Endodermal cell (in vitro differentiated cells): ENCODE results near the gene MAB21L4. TPM values are rescaled to one million over a fixed set of nuclear protein-coding genes. Genes with fewer than 3 reads are reported as not detected.

Experiments
- DNase-seq: peaks from one replicate; pipeline ENCODE4 v3.0.0-alpha.2; 2017
- H3K27ac ChIP-seq: 2 replicates; pipeline ENCODE4 v1.5.1; 2013; ENCODE audit warnings: mild to moderate bottlenecking, low read depth, low read length, moderate library complexity
- H3K27me3 ChIP-seq: 2 replicates; pipeline ENCODE4 v1.6.1; 2013; ENCODE audit warnings: mild to moderate bottlenecking, low read length, moderate library complexity; ENCODE audit not compliant: insufficient read depth, control insufficient read depth, poor library complexity, severe bottlenecking
- H3K36me3 ChIP-seq: 2 replicates; pipeline ENCODE4 v1.7.0; 2013; ENCODE audit warnings: mild to moderate bottlenecking, low read length, moderate library complexity; ENCODE audit not compliant: control insufficient read depth, insufficient read depth
- H3K4me1 ChIP-seq: one replicate; pipeline ENCODE4 v1.7.0; 2013; ENCODE audit warnings: low read length; ENCODE audit not compliant: control insufficient read depth, insufficient read depth
- H3K4me3 ChIP-seq: 2 replicates; pipeline ENCODE4 v1.5.1; 2013; ENCODE audit warnings: mild to moderate bottlenecking, low read length, moderate library complexity
- H3K9ac ChIP-seq: 2 replicates; pipeline ENCODE4 v1.6.1; 2013; ENCODE audit warnings: mild to moderate bottlenecking, low read length, moderate library complexity; ENCODE audit not compliant: poor library complexity, severe bottlenecking; ENCODE audit errors: extremely low read depth
- H3K9me3 ChIP-seq: 2 replicates; pipeline ENCODE4 v1.6.1; 2013; ENCODE audit warnings: mild to moderate bottlenecking, low read length, moderate library complexity; ENCODE audit not compliant: control insufficient read depth
- H3K27ac Mint-ChIP-seq: 2 replicates; pipeline ENCODE4 v1.8.0; 2020; ENCODE audit warnings: mixed read lengths
- H3K27me3 Mint-ChIP-seq: 2 replicates; pipeline ENCODE4 v1.8.0; 2021; ENCODE audit warnings: mild to moderate bottlenecking, mixed read lengths; ENCODE audit not compliant: insufficient read depth
- H3K36me3 Mint-ChIP-seq: 2 replicates; pipeline ENCODE4 v1.8.0; 2020; ENCODE audit warnings: low read depth, mixed read lengths
- H3K4me1 Mint-ChIP-seq: 2 replicates; pipeline ENCODE4 v1.8.0; 2020; ENCODE audit warnings: mixed read lengths
- H3K4me3 Mint-ChIP-seq: 2 replicates; pipeline ENCODE4 v1.8.0; 2020; ENCODE audit warnings: mild to moderate bottlenecking, moderate library complexity, mixed read lengths
- H3K9me3 Mint-ChIP-seq: 2 replicates; pipeline ENCODE4 v1.8.0; 2020; ENCODE audit warnings: mild to moderate bottlenecking, mixed read lengths
- CTCF ChIP-seq: fragments of 200-600 bp; sonication (generic); conservative IDR thresholded peaks from 2 replicates; pipeline ENCODE4 v1.5.0; 2021; ENCODE audit warnings: antibody characterized with exemption, mild to moderate bottlenecking
- WGBS, 2 experiments: methylation state at CpG; one replicate each; pipeline versions ENCODE4 v1.1.5 to v1.1.7; 2013; ENCODE audit warnings: missing lambda C conversion rate in 2 of 2, mixed read lengths in 1 of 2; ENCODE audit not compliant: insufficient coverage in 1 of 2, insufficient read length in 1 of 2; 5-methylcytosine and 5-hydroxymethylcytosine counted together
- total RNA-seq, 2 donors: library from RNA; stranded (reverse); fragmentation: NEBNext Ultra II Directional in 1 of 2; extraction: Animal tissue kit (Norgen Biotek cat#: 25700) in 1 of 2; gene quantifications; 2 replicates in 1 of 2; 3 replicates in 1 of 2; pipeline ENCODE4 v1.2.1, GENCODE V29; 2021

The MAB21L4 gene
- total RNA-seq, 2 donors from 2014 or later: 0.31 TPM; not detected in 1

DNA sequence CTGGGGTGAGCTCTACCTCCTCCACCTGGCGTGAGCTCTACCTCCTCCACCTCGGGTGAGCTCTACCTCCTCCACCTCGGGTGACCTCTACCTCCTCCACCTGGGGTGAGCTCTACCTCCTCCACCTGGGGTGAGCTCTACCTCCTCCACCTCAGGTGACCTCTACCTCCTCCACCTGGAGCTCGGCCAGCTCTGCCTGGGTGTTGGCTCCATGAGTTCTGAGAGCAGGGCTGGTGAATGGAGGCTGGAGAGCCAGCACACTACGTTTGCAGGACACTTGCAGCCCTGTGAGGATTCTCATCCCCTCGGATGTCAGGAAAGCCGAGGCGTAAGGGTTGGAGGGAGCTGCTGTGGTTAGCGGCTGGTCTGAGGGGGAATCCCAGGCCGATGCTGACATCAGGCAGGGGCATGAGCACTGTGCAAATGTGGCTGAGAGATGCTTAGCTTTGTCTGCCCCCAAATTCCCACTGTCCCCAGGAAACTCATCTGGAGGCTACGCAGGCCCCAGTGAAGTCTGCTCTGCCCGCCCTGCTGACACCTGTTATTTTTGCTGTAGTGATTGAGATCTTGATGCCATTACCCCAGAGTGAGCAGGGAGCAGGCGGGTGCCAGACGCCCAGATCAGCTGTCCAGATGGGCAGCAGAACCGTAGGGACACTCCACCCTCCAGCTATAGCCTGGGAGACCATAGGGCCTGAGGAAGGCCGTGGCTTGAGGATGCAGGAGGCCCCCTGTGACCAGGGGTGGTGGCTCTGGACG is 13.4 kb upstream of the MAB21L4 start:
- Histone ChIP-seq H3K9ac (no peak overlapping the region), H3K36me3 (no peaks in the 10 kb centered on the region), H3K9me3 (no peaks in the 10 kb centered on the region), H3K27me3 (peaks cover 17% of the 10 kb centered on the region), H3K27ac (no peak overlapping the region), H3K4me3 (no peak overlapping the region), H3K4me1 (no peaks in the 10 kb centered on the region)
- Mint-ChIP-seq H3K9me3 (no peaks in the 10 kb centered on the region), H3K4me3 (no peak overlapping the region), H3K36me3 (no peaks in the 10 kb centered on the region), H3K27me3 (peaks cover 32% of the 10 kb centered on the region), H3K27ac (no peak overlapping the region), H3K4me1 (peaks cover 1% of the 10 kb centered on the region)
- no peak for TF ChIP-seq CTCF
- no peak for DNase-seq
- WGBS, 2 experiments: 92 to 93% methylated on average over 5 to 17 of the region's 17 CpGs

DNA sequence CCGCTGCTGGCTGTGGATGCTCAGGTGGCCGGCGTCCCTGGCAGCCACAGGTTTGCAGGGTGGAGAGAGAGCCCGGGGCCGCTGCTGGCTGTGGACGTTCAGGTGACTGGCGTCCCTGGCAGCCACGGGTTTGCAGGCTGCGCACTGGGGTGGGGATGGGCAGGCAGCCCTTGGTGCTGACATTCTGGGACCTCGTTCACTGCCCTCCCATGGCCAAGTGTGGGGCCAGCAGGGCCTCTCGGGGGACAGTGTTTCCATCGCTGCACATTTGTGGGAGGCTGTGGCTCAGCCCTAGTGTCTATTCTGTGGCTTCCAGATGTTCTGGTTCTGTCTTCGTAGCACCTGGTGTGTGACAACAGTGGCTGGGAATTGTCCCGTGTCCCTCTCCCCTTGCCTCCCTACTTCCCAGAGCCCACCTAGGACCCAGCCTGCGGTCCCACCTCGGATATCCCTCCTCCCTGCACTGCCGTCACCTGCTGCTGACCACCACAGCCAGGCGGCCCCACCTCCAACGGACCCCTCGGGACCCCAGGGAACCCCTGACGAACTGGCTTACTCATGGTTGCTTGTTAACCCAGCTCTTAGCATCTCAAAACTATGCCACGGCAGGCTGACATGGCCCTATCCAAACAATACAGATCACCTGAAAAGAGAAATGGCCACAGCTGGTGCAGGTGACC is 11.1 kb upstream of the MAB21L4 start:
- H3K4me3 Mint-ChIP-seq: no peak overlapping the region
- H3K27ac ChIP-seq: no peak overlapping the region
- no peak for TF ChIP-seq CTCF
- no peaks in the 10 kb centered on the region for H3K36me3 Mint-ChIP-seq
- H3K9ac ChIP-seq: no peak overlapping the region
- no peak for DNase-seq
- H3K4me1 Mint-ChIP-seq: peaks cover 13% of the 10 kb centered on the region
- H3K27me3 Mint-ChIP-seq: peaks cover 30% of the 10 kb centered on the region
- H3K36me3 ChIP-seq: no peaks in the 10 kb centered on the region
- no peaks in the 10 kb centered on the region for H3K9me3 ChIP-seq
- 90 to 91% methylated on average over 11 to 22 of the region's 22 CpGs for WGBS, 2 experiments
- H3K4me1 ChIP-seq: no peaks in the 10 kb centered on the region
- H3K9me3 Mint-ChIP-seq: peaks cover 6% of the 10 kb centered on the region
- peaks cover 14% of the 10 kb centered on the region for H3K27me3 ChIP-seq
- H3K27ac Mint-ChIP-seq: no peak overlapping the region
- H3K4me3 ChIP-seq: no peak overlapping the region

- no peak for DNase-seq
- H3K4me1 ChIP-seq: no peaks in the 10 kb centered on the region
- Mint-ChIP-seq H3K9me3 (peaks cover 10% of the 10 kb centered on the region), H3K4me1 (peaks cover 14% of the 10 kb centered on the region), H3K4me3 (no peak within 1 kb of the TSS), H3K36me3 (peaks cover 3% of the 10 kb centered on the region), H3K27ac (no peak within 1 kb of the TSS), H3K27me3 (peaks cover 27% of the 10 kb centered on the region)
- H3K9me3 ChIP-seq: peaks cover 6% of the 10 kb centered on the region
- H3K27me3 ChIP-seq: peaks cover 9% of the 10 kb centered on the region
- H3K36me3 ChIP-seq: no peaks in the 10 kb centered on the region
- WGBS, 2 experiments: 92 to 93% methylated on average over 10 to 23 of the region's 23 CpGs
- no peak within 1 kb of the TSS for H3K9ac ChIP-seq
- TF ChIP-seq CTCF: no peak
- no peak within 1 kb of the TSS for H3K27ac ChIP-seq
- no peak within 1 kb of the TSS for H3K4me3 ChIP-seq
Observed at GRCh38 chr2:240906141-240906910, 10.4 kb upstream of the MAB21L4 start, which contains the start of gene CROCC2. CROCC2 (plus strand) TSS chr2:240906336; CDS start chr2:240906514, 178 bp downstream.
